GM18520 (cell line): ENCODE data around the gene SLFN12.
A peak's percentile ranks its signal among the peaks of the same experiment; 100 is the strongest.
"Not testable (repeated sequence)": the region's sequence is repeated elsewhere in the genome, so short reads cannot be mapped to it uniquely, and the experiment has no call there.

ENCODE experiments used
- ATAC-seq: cut with Tn5 transposase; IDR thresholded peaks from one replicate; pipeline ENCODE4 v1.9.1; 2021; ENCODE audit not compliant: unreplicated experiment

Gene SLFN12

DNA sequence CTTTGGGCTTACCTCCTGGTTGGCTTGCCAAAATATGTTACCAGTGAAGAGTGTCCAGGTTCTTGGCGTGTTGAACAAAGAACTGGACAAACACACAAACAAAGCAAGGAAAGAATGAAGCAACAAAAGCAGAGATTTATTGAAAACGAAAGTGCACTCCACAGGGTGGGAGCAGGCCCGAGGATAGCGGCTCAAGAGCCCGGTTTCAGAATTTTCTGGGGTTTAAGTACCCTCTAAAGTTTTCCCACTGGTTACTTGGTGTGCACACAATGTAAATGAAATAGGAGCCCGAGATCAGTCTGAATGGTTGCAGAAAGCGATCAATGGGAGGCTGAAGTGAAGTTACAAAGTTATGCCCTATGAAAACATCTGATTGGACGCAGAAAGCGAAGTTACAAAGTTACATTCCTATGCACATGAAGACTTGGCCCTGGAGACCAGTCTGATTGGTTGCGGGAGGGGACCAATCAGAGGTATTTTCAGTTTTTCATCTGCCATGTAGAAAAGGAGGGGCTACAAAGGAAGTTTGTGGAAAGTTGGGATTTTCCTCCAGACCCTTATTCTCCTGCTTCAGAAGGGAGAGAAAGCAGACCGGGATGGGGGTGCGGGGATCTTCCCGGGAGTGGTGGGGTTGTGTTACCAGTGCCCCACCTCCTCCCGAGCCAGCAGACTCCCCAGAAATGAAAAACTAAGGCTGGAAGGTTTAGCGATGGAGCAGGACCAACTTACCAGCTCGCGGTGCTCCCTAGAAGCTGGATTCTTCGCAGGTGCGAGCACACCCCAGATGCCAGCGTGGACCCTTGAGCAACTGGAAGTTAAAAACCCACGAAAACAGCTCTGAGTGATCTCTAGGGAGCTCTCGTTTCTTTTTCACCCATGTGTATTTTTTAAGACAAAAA is at the start of gene SLFN12:
Gene SLFN12 (minus strand): TSS at position 325 of the 899 bp plus-strand sequence. CDS start 9,472 bp downstream, outside the sequence.
- ATAC-seq = peak; percentile 85

DNA sequence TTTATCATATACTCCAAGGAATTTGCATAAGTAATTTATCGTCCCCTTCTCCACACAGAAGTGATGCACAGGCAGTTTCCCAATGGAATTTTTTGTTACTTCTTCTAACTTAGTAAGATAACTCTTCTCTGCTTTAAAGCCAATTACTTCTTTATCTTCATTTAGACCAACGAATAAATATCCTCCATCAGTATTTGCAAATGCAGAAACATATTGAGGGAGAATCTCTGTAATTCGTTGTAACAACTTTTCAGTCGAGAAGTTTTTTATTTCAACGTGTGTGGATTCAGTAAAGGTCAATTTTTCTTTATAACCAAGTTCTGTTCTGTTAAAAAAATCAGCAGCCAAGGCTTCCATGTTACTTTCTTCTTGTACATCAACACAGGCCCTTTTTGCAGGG is 47.0 kb upstream of the SLFN12 start:
- no peak for ATAC-seq

DNA sequence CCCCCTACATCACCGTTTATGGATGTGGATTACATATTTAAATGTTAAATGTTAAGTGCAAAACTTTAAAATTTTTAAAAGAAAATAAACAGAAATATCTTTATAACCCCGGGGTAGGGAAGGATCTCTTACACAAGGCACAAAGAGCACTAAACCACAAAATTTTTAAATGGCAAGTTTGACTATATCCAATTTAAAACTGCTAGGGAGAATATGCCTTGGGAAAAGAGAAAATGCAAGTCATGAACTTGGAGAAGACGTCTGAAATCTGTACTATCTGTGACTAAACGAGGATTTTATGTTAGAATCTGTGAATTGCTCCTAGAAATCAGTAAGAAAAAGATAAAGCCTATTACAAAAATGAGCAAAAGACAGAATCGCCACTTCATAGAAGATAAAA is 44.9 kb upstream of the SLFN12 start:
- no peak for ATAC-seq

DNA sequence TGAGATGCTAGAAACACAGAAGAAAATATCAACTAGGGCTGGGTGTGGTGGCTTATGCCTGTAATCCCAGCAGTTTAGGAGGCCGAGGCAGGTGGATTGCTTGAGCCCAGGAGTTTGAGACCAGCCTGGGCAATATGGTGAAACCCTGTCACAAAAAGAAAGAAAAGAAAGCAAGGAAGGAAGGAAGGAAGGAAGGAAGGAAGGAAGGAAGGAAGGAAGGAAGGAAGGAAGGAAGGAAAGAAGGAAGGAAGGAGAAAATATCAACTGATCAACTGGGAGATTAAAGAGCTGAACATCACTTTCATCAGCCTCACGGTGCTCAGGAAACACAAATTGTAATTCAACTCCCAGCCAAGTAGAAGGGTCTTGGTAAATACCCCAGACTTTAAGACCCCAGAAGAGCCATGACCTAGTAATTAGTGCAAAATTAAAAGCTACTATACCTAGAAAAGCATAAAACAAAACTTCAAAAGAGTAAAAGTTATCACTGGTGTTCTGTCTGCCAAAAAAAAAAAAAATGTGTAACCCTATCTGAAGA is 44.1 kb upstream of the SLFN12 start:
- no peak for ATAC-seq

DNA sequence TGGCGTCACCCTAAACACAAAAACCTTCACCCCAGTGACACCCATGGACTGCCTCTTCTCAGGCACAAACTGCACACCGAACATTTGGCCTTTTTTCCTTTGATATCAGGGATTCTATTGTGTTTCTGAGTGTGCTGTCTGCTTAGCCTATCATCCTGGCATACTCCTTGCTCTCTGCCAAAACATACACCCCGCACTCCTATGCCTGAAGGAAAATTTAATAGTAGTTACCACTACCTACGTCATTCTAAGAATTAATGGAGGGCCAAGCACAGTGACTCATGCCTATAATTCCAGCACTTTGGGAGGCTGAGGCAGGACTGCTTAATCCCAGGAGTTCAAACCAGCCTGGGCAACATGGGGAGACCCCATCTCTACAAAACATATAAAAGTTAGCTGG is 36.2 kb upstream of the SLFN12 start:
- no peak for ATAC-seq

DNA sequence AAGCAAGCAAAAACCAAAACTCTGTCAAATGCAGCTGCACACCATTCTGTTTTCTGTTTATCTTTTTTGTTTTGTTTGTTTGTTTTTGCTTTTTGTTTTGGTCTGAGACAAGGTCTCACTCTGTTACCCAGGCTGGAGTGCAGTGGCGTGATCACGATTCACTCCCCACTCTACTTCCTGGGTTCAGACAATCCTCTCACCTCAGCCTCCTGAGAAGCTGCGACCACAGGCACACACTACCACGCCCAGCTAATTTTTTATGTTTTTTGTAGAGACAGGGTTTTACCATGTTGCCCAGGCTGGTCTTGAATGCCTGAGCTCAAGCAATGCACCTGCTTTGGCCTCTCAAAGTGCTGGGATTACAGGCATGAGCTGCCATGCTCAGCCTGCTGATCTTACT is 35.5 kb upstream of the SLFN12 start:
- ATAC-seq = no peak

DNA sequence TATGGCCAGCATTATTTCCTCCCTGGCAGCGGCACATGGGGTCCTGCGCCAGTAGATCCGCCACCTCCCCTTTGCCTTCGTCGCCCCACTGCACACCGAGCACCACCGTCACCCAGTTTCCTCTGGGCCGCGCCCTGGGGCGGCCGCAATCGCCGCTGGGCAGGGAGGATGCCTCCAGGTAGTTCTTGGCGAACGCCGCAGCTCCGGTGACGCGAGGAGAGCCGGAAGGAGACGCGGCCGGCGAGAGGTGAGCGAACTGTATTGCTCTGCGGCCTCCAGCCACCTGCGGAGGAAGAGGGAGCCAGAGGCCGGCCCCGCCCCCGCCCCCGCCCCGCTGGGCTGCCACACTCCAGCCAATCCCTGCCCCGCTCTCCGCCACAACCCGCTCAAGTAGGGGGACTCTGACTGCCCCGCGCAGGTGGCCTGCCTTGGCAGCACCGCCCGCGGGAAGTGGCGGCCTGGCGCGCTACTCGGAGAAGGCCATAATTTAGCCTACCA is 28.1 kb upstream of the SLFN12 start:
- peak; percentile 85 for ATAC-seq

DNA sequence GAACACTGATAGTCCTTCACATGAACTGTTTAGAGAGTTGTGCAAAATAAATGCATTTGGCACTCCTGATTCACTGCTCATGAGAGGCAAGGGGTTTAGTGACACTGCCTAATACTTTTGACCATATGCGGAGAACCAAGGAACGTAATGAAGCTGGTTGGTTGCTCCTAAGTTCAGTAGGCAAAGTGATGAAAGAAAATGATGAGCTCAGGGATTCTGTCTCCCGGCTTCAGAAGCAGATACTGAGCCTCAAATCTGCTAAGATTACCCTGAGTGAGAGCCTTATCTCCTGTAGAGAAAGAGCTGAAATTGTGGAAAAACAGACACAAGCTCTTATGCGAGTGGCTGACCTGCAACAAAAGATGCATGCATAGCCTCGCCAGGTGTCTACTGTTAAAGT is 21.7 kb upstream of the SLFN12 start:
- not testable (repeated sequence) for ATAC-seq

DNA sequence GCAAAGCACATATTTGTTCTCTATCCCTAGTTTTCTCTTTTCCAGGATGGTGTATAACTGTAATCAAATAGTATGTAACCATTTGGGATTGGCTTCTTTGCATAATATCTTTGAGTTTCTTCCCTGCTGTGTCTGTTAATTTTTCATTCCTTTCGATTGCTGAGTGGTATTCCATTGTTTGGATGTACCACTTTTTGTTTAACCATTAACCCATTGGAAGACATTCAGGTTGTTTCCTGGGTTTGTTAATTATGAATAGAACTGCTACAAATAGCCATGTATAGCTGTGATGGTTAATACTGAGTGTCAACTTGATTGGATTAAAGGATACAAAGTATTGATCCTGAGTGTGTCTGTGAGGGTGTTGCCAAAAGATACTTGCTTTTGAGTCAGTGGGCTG is 20.9 kb upstream of the SLFN12 start:
- ATAC-seq = no peak

DNA sequence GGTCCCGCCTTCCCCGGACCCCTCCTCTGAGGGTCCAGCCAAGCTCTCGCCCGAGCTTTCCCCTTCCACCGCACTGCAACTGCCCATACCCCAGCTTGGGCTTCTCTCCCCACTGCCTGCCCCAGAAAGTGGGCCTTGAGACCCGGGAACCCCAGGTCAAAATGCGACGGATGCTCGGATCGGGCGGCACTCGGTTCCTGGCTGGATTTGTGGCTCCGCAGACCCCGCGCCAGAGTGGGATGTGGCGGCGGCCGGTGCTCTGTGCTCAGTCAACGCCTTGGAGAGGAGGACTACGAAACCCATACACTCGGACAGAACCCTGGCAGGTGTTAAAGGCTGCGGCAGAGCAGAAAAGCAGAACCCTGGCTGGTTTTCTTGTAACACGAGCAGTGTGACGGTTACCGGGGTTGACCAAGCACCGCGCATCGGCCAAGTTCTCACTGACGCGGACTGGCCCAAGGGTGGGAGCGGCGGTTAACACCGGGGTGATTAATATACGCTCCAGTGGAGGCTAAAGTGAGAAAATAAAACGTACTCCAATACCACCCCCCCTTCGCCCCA is 17.2 kb upstream of the SLFN12 start:
- ATAC-seq = no peak

DNA sequence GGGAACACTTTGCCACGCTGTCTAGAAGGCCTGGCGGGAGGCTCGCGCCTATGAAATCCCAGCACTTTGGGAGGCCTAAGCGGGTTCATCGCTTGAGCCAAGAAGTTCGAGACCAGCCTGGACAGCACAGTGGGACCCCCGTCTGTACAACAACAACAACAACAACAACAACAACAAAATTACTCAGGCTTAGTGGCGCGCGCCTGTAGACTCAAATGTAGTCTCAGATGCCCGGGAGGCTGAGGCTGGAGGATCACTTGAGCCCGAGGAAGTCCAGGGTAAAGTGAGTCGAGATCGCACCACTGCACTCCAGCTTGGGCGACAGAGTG is 16.6 kb upstream of the SLFN12 start:
- ATAC-seq = no peak

DNA sequence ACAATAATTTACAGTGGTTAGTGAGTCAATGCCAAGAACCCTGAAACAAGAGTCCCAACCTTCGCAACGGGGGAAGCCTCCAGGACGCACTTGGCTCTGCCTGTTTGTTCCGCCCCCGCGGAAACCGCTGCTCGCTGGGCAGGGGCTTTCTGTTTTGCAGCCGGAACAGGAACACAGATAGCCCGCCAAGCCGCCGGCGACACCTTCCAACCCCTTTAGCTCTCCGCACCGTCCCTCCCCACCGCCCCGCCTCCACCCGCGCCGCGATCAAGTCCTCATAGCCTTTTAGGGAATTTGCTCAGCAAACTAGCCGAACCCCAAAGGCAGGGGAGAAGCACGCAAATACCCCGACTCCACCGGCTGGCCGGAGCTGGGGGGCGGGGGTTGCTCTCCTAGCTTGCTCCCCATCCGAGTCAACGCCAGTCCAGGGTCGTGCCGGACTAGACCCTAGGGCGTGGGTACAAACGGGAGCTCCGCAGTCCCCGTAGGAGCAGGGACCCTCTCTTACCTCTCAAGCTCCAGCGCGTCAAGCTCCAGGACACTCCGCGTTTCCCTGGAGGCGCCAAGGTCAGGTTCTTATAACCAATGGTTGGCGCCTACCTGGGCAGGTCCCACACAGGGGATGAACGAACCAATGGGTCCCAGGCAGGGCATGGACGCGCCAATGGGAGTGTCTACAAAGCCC is 16.1 kb upstream of the SLFN12 start, which contains the start of gene SLFN13:
Gene SLFN13 (minus strand): TSS at position 553 of the 685 bp plus-strand sequence. CDS start 3,086 bp downstream, outside the sequence.
- peak; percentile 55 for ATAC-seq

DNA sequence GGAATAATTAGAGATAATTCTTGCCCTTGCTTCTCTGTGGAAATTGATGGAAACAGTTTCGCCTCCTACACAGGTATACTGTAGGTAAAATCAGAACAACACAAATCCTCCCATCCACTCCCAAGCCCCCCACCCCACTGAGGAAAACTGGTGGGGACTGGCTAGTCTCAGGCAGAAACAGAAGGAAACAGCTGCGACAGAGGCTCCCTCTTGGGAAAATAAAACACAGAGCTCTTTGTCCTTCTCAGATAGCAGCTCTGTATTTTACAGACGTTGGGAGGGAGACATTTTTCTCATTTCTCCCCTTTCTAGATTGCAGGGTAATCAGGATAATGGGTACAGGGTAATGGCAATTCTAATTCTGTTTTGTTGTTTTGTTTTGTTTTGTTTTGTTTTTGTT is 15.2 kb upstream of the SLFN12 start:
- no peak for ATAC-seq

DNA sequence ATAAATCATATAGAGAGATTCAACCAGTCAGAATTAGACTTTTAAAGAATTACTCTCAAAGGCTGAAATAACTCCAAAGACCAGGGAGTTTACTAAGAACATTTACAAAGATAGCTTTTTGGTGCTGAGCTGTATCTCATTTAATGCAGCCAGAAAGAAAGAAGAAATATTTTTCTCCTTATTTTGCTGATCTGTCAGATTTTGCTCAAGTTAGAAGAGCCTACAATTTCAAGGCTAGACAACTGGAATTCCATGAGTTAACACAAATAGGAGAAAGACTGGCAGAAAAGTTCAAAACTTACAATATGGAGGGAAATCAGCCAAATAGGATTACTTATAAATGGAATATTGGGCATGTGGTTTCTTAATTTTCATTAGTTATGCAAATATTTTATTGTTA is 6.1 kb upstream of the SLFN12 start:
- no peak for ATAC-seq

DNA sequence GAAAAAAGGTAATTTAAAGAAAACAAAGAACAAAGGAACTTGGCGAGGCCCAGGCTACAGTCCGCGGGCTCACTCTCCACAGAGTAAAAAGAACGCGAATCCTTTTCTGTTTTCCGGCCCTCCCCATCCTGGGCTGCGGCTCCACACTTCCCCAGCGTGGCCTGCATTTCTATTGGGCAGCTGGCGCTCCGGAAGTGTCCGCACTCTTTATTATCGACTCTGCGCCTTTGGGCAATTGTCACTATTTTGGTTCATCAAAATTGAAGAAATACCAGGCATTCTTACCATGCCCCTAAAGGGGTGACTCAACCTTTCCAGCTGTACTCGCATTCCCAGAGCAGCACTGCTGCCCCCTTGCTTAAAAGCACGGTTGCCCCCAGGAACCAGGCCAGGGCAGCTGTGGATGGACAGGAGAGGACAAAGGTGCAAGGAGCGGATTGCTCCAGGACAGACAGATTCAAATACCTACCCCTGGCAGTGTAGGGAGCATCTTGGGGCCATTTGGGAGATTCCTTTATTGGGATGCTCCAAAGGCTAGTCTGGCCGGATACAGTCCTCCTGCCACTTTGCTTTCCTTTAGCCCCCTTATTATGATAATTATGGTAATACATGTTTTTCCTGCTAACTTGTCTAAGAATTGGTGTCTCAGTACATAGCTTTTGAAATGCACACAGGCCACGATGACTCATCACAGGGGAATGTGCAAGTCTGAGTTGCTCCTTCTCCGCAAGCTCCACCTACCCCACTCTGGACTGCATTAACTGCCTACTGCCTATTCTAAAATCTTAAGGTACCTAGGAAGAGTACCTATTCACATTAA is 985 bp upstream of the SLFN12 start:
- ATAC-seq = no peak

DNA sequence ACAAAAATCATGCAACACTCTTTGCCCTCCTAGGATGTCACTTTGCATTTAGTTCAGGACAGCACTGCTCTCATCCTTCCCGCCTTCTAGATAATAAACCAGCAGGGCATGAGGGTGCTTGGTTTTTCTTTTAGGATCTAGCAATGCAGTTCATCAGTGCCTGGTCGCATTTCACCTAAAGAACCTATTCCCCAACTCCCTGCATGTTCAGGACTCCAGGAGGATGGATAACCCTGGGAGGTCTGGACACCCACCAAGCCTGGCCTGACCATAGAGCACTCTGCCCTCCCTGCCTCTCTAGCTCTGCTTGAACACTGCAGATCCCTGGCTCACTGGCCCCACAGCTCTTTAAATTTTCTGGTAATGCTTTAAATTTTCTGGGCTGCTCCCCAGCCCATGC is 2.6 kb downstream of the SLFN12 start:
- ATAC-seq = no peak

DNA sequence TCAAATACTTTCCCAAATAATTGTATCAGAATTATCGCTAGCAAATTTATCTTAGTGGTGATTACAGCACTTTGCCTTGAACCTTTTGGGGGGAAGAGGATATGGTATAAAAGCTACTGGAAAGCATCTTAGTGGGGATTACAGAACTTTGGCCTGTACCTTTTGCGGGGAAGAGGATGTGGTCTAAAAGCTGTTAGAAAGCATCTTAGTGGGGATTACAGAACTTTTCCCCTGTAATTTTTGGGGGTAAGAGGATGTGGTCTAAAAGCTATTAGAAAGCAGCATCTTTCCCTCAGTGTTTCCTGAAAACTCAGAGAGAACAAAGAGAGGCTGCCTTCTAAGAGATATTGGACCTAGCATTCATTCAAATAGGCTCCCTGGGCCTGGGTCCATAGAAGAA is 4.1 kb downstream of the SLFN12 start:
- no peak for ATAC-seq

DNA sequence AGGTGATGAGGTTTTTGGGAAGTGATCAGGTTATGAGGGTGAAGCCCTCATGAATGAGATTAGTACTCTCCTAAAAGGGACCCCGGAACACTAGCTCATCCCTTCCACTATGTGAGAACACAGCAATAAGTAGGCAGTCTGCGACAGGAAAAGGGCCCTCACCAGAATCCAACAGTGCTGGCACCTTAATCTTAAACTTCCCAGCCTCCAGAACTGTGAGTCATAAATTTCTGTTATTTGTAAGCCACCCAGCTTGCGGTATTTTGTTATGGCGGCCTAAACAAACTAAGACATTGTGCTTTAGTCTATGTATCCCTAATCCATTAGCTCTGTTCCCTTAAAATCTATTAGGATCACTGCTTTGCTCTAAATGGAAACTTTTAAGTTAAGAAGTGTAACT is 8.5 kb downstream of the SLFN12 start:
- no peak for ATAC-seq

DNA sequence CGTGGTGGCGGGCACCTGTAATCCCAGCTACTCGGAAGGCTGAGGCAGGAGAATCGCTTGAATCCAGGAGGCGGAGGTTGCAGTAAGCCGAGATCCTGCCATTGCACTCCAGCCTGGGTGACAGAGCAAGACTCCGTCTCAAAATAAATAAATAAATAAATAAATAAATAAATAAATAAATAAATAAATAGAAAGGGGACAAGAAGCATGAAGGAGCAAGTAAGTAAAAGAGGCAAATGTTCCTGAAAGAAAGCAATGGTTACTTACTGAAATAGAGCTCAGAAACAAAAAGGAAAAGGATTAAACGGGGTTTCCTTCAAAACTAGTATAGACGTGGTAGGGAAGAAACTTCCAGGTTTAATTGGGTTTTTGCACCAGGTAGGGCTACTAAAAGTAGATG is 11.2 kb downstream of the SLFN12 start:
- not testable (repeated sequence) for ATAC-seq

DNA sequence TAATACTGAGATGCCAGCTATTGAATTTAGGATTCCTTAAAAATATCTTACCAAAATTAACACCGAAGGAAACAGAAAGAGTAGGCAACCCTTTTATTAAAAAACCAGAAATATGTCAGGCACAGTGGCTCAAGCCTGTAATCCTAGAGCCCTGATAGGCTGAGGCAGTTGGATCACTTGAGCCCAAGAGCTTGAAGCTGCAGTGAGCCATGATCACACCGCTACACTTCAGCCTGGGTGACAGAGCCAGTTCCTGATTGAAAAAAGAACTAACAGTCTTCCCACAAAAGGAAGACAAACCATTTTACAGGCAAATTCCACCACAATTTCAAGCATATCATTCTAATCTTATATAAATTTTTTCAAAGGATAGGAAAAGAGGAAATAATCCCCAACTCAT is 15.6 kb downstream of the SLFN12 start:
- no peak for ATAC-seq

DNA sequence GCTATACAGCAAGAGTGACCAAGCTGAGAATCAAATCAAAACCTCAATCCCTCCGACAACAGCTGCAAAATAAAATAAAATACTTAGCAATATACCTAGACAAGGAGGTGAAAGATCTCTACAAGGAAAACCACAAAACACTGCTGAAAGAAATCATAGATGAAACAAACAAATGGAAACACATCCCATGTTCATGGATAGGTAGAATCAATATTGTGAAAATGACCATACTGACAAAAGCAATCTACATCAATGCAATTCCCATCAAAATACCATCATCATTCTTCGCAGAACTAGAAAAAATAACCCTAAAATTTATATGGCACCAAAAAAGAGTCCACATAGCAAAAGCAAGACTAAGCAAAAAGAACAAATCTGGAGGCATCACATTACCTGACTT is 17.6 kb downstream of the SLFN12 start:
- not testable (repeated sequence) for ATAC-seq
